ENCODE data around the gene ZFAND3. TPM values are rescaled to one million over a fixed set of nuclear protein-coding genes. Genes with fewer than 3 reads are reported as not detected.

The ZFAND3 gene
- total and polyA plus RNA-seq, 2 experiments from 2014 or later: 36.5 to 50.0 TPM

DNA sequence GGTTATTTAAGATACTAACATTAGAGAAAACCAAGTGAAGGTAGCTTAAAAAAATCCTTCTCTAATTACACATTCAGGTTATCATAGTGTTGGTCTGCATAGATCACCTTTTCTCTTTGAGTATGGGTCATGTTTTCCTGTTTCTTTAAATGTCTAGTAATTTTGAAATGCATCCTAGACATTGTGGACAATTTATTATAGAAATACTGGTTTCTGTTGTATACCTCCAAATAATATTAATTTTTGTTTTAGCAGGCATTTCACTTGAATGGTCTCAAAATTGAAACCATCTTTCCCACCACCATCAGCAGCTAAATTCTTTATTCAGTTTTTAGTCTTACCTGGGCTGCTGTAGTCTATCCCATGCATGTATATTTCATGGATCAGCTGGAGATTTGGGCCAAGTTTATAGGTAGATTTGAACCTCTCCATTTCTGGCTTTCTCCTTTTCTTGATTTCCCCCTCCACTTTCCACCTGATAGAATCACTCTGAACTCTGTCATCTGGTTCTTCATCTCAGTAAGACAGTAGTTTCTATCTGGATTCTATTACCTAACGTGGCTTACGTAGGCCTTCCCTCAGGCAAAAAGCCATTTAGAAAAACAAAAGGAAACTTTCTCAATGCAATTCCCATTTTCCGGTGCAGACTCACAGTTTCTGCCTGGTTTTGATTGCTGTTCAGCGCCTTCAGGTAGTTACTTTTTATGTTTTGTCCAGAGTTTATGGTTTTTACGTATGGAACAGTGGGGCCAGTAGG, 52.3 kb downstream of the ZFAND3 start:
- WGBS (ENCODE audit: low lambda C conversion rate, missing lambda C conversion rate): 73% methylated on average over 5 of the region's 5 CpGs
- Histone ChIP-seq H4K20me1 (ENCODE audit: insufficient read depth, poor library complexity, severe bottlenecking) (peaks cover 97% of the 10 kb centered on the region), H3K9me2 (replicated peaks; ENCODE audit: insufficient read depth) (no peaks in the 10 kb centered on the region), H3K4me3 (no peak overlapping the region), H3K4me2 (no peak overlapping the region), H3K36me3 (replicated peaks; ENCODE audit: insufficient read depth, low read depth) (no peaks in the 10 kb centered on the region), H3K9me3 (ENCODE audit: low read depth) (no peaks in the 10 kb centered on the region), H3K79me2 (peaks cover 98% of the 10 kb centered on the region), H3K27me3 (no peaks in the 10 kb centered on the region), H3K27ac (no peak overlapping the region), H2AFZ (no peak overlapping the region), H3K4me1 (ENCODE audit: insufficient read depth) (peaks cover 1% of the 10 kb centered on the region)
- no peak for TF ChIP-seq EZH2 (IDR thresholded peaks at IDR 0.05; ENCODE audit: borderline replicate concordance)
- TF ChIP-seq, protein P1, sequence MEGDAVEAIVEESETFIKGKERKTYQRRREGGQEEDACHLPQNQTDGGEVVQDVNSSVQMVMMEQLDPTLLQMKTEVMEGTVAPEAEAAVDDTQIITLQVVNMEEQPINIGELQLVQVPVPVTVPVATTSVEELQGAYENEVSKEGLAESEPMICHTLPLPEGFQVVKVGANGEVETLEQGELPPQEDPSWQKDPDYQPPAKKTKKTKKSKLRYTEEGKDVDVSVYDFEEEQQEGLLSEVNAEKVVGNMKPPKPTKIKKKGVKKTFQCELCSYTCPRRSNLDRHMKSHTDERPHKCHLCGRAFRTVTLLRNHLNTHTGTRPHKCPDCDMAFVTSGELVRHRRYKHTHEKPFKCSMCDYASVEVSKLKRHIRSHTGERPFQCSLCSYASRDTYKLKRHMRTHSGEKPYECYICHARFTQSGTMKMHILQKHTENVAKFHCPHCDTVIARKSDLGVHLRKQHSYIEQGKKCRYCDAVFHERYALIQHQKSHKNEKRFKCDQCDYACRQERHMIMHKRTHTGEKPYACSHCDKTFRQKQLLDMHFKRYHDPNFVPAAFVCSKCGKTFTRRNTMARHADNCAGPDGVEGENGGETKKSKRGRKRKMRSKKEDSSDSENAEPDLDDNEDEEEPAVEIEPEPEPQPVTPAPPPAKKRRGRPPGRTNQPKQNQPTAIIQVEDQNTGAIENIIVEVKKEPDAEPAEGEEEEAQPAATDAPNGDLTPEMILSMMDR (IDR thresholded peaks at IDR 0.05; ENCODE audit: poor library complexity): no peak
- TF ChIP-seq EZH2phosphoT487 (IDR thresholded peaks at IDR 0.05; ENCODE audit: low read depth, severe bottlenecking, unreplicated experiment): no peak
- no peak for DNase-seq (ENCODE audit: low spot score)

DNA sequence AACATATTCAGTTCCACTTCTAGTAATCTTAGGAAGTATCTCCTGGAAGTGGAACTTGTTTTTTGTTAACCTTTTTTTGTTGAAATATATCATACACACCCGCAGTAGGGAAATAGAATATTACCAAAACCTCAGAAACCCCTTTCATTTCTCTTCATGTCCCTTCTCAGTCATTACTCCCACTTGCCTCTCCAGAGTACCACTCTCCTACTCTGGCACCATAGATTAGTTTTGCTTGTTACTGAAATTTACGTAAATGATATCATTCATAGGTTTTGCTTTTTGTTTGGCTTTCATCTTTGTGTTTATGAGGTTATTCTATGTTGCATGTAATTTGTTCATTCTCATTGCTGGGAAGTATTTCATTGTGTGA, 52.8 kb downstream of the ZFAND3 start:
- peaks cover 97% of the 10 kb centered on the region for H4K20me1 ChIP-seq (ENCODE audit: insufficient read depth, poor library complexity, severe bottlenecking)
- no peaks in the 10 kb centered on the region for H3K4me1 ChIP-seq (ENCODE audit: insufficient read depth)
- TF ChIP-seq, protein P1 (IDR thresholded peaks at IDR 0.05; ENCODE audit: poor library complexity): no peak
- TF ChIP-seq EZH2phosphoT487 (IDR thresholded peaks at IDR 0.05; ENCODE audit: low read depth, severe bottlenecking, unreplicated experiment): no peak
- TF ChIP-seq EZH2 (IDR thresholded peaks at IDR 0.05; ENCODE audit: borderline replicate concordance): no peak
- H2AFZ ChIP-seq: no peak overlapping the region
- peaks cover 98% of the 10 kb centered on the region for H3K79me2 ChIP-seq
- H3K27ac ChIP-seq: no peak overlapping the region
- no peaks in the 10 kb centered on the region for H3K9me2 ChIP-seq (replicated peaks; ENCODE audit: insufficient read depth)
- H3K4me3 ChIP-seq: no peak overlapping the region
- no peak for DNase-seq (ENCODE audit: low spot score)
- no peaks in the 10 kb centered on the region for H3K36me3 ChIP-seq (replicated peaks; ENCODE audit: insufficient read depth, low read depth)
- WGBS (ENCODE audit: low lambda C conversion rate, missing lambda C conversion rate): 100% methylated on average over 2 of the region's 2 CpGs
- H3K27me3 ChIP-seq: no peaks in the 10 kb centered on the region
- no peaks in the 10 kb centered on the region for H3K9me3 ChIP-seq (ENCODE audit: low read depth)
- H3K4me2 ChIP-seq: no peak overlapping the region

DNA sequence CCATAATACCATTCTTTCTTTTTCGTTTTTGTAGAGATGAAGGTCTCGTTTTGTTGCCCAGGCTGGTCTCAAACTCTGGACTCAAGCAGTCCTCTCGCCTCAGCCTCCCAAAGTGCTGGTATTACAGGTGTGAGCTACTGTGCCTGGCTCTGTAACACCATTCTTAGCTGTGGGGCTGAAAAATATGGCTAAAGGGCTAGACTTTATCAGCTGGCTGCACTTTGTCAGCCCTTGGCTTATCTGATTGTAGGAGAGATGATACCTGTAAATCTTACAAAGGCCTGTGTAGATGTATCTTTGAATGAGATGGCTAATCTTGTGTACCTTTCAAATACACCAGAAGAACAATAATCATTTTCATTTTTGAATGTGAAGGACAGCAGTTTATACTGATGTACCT, 55.2 kb downstream of the ZFAND3 start:
- Histone ChIP-seq H3K79me2 (peaks cover 98% of the 10 kb centered on the region), H3K27ac (no peak overlapping the region), H3K4me2 (no peak overlapping the region), H4K20me1 (ENCODE audit: insufficient read depth, poor library complexity, severe bottlenecking) (peaks cover 97% of the 10 kb centered on the region), H3K4me1 (ENCODE audit: insufficient read depth) (peaks cover 8% of the 10 kb centered on the region), H3K9me3 (ENCODE audit: low read depth) (no peaks in the 10 kb centered on the region), H3K27me3 (no peaks in the 10 kb centered on the region), H3K4me3 (no peak overlapping the region), H3K9me2 (replicated peaks; ENCODE audit: insufficient read depth) (no peaks in the 10 kb centered on the region), H2AFZ (no peak overlapping the region), H3K36me3 (replicated peaks; ENCODE audit: insufficient read depth, low read depth) (no peaks in the 10 kb centered on the region)
- no peak for DNase-seq (ENCODE audit: low spot score)
- TF ChIP-seq EZH2 (IDR thresholded peaks at IDR 0.05; ENCODE audit: borderline replicate concordance) (no peak), EZH2phosphoT487 (IDR thresholded peaks at IDR 0.05; ENCODE audit: low read depth, severe bottlenecking, unreplicated experiment) (no peak)
- TF ChIP-seq, protein P1 (IDR thresholded peaks at IDR 0.05; ENCODE audit: poor library complexity): no peak
- 63% methylated on average over 3 of the region's 3 CpGs for WGBS (ENCODE audit: low lambda C conversion rate, missing lambda C conversion rate)

All from hepatocyte (in vitro differentiated cells).